Breast epithelium (tissue), 3 donors: ENCODE measurements around the gene SRSF1.

Experiments used
- CTCF ChIP-seq, 3 donors: fragments of 450-650 bp; IDR thresholded peaks; one replicate each; pipeline ENCODE4 v1.5.1; 2016 to 2017; ENCODE audit warnings: antibody characterized with exemption in 3 of 3, mild to moderate bottlenecking in 3 of 3, moderate library complexity in 3 of 3
- POLR2A ChIP-seq: fragments of 450-650 bp; IDR thresholded peaks from one replicate; pipeline ENCODE4 v1.6.1; 2016; ENCODE audit warnings: antibody characterized with exemption, mild to moderate bottlenecking, moderate library complexity
- POLR2AphosphoS5 ChIP-seq, 3 donors: sonication (generic); formaldehyde crosslinking; IDR thresholded peaks; one replicate each; pipeline ENCODE4 v1.6.1; 2017; ENCODE audit warnings: antibody characterized with exemption in 3 of 3

GRCh38 chr17:58054641-58055040 lies 47.6 kb upstream of the SRSF1 start:
- no peak for TF ChIP-seq POLR2A
- no peak for TF ChIP-seq CTCF (IDR thresholded peaks at IDR 0.05)
- TF ChIP-seq POLR2AphosphoS5 (IDR thresholded peaks at IDR 0.05) = no peak
